ENCODE measurements around the gene GRWD1. TPM values are rescaled to one million over a fixed set of nuclear protein-coding genes. Genes with fewer than 3 reads are reported as not detected.

GRWD1 gene
- total and polyA plus RNA-seq, 10 donors: 5.5 to 34.5 (median 25.4) TPM

- H3K9me3 ChIP-seq: peaks cover 0 to 4% (median 0%) of the 10 kb centered on the region in 8 donors
- H3K4me3 ChIP-seq: peak overlapping the region in 2 of 8 donors; percentile 18 to 53
- H3K36me3 ChIP-seq: no peaks in the 10 kb centered on the region
- DNase-seq: peak; percentile 84
- peaks cover 0 to 82% (median 19%) of the 10 kb centered on the region in 7 donors for H3K27me3 ChIP-seq (replicated peaks in 1 of 7)
- H3K4me1 ChIP-seq: peaks cover 8 to 65% (median 48%) of the 10 kb centered on the region in 6 donors
- intact Hi-C loops (cut with DNase I; ENCODE audit: low total_unique reads): no loop called here
- peak overlapping the region in 1 of 8 donors; percentile 21 for H3K27ac ChIP-seq
- TF ChIP-seq, protein P1, sequence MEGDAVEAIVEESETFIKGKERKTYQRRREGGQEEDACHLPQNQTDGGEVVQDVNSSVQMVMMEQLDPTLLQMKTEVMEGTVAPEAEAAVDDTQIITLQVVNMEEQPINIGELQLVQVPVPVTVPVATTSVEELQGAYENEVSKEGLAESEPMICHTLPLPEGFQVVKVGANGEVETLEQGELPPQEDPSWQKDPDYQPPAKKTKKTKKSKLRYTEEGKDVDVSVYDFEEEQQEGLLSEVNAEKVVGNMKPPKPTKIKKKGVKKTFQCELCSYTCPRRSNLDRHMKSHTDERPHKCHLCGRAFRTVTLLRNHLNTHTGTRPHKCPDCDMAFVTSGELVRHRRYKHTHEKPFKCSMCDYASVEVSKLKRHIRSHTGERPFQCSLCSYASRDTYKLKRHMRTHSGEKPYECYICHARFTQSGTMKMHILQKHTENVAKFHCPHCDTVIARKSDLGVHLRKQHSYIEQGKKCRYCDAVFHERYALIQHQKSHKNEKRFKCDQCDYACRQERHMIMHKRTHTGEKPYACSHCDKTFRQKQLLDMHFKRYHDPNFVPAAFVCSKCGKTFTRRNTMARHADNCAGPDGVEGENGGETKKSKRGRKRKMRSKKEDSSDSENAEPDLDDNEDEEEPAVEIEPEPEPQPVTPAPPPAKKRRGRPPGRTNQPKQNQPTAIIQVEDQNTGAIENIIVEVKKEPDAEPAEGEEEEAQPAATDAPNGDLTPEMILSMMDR (IDR thresholded peaks at IDR 0.05 in 8 of 11, conservative IDR thresholded peaks at IDR 0.05 in 3 of 11): no peak
- no peak for TF ChIP-seq POLR2AphosphoS5 (IDR thresholded peaks at IDR 0.05)
- TF ChIP-seq POLR2A (IDR thresholded peaks at IDR 0.05): no peak
- 3 to 8% (median 6%) methylated on average over 26 to 50 of the region's 50 CpGs for WGBS, 5 donors
Measured at GRCh38 chr19:48490981-48491792, 45.4 kb downstream of the GRWD1 start.

DNA sequence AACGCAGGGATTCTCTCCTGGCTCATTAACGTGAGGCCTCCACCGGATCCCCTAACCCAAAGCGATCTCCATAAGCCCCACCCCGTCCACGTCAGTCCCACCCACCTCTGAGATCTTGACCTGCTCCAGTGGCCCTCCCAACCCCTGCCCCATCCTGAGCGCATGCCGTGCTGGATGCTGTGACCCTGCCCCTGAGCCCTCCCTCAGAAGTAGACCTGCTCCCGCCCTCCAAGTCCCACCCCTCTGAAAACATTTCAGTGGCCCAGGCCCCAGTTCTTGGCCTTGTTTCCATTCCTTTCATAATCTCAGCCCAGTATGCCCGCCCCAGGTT is 46.0 kb downstream of the GRWD1 start:
- no peak overlapping the region for H3K27ac ChIP-seq
- H3K4me3 ChIP-seq: peak overlapping the region in 1 of 8 donors; percentile 53
- peak; percentile 74 for DNase-seq
- H3K9me3 ChIP-seq: peaks cover 0 to 4% (median 0%) of the 10 kb centered on the region in 8 donors
- H3K4me1 ChIP-seq: peaks cover 8 to 65% (median 48%) of the 10 kb centered on the region in 6 donors
- TF ChIP-seq, protein P1 (IDR thresholded peaks at IDR 0.05 in 8 of 11, conservative IDR thresholded peaks at IDR 0.05 in 3 of 11): no peak
- TF ChIP-seq POLR2A (IDR thresholded peaks at IDR 0.05) (no peak), POLR2AphosphoS5 (IDR thresholded peaks at IDR 0.05) (no peak)
- H3K36me3 ChIP-seq: no peaks in the 10 kb centered on the region
- WGBS, 5 donors: 28 to 32% (median 30%) methylated on average over 10 of the region's 10 CpGs
- intact Hi-C loops (cut with DNase I; ENCODE audit: low total_unique reads): no loop called here
- peaks cover 0 to 88% (median 24%) of the 10 kb centered on the region in 7 donors for H3K27me3 ChIP-seq (replicated peaks in 1 of 7)

DNA sequence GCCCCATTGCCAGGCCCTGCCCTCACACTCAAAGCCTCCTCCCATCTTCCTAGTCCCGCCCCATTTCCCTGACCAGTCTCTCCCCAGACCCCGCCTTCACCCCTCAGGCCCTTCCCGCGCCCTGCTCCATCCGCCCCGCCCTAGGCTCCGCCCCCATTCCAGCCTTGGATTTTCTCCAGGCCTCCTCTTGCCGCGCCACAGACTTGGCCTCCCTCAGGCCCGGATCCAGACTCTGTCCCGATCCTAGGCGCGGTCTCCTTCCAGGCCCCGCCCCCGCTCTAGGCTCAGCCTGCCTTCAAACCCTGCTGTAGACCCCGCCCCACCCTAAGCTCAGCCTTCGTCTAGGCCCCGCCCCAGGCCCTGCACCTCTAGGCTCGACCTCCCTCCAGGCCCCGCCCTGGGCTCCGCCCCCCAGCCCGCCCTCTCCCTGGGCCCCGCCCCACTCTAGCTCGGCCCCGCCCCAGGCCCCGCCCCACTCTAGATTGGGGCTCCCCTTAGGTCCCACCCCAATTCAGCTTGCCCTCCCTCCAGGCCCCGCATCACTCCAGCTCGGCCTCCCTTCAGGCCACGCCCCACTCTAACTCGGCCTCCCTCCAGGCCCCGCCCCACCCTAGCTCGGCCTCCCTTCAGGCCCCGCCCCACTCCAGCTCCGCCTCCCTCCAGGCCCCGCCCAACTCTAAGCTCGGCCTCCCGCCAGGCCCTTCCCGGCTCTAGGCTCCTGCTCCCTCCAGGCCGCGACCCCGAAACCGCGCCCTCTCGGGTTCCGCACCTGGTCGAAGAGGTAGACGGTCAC is 47.3 kb downstream of the GRWD1 start:
- Histone ChIP-seq H3K4me3 (peak overlapping the region in 7 of 8 donors; percentile 34 to 73 (median 42)), H3K27ac (peak overlapping the region in 5 of 8 donors; percentile 59 to 77 (median 68)), H3K27me3 (replicated peaks in 1 of 7) (peaks cover 0 to 98% (median 37%) of the 10 kb centered on the region in 7 donors), H3K9me3 (peaks cover 0 to 4% (median 0%) of the 10 kb centered on the region in 8 donors), H3K4me1 (peaks cover 8 to 71% (median 48%) of the 10 kb centered on the region in 6 donors), H3K36me3 (no peaks in the 10 kb centered on the region)
- 2 to 5% (median 2%) methylated on average over 25 to 47 of the region's 47 CpGs for WGBS, 5 donors
- peak; percentile 94 for DNase-seq
- intact Hi-C loops (cut with DNase I; ENCODE audit: low total_unique reads): no loop called here
- TF ChIP-seq, protein P1 (IDR thresholded peaks at IDR 0.05 in 8 of 11, conservative IDR thresholded peaks at IDR 0.05 in 3 of 11): no peak
- TF ChIP-seq POLR2A (IDR thresholded peaks at IDR 0.05) (no peak), POLR2AphosphoS5 (IDR thresholded peaks at IDR 0.05) (peak; percentile 83 to 89 (median 86))
